HG03196 (cell line): ENCODE measurements around the gene HYLS1.
"Not testable (repeated sequence)": the region's sequence is repeated elsewhere in the genome, so short reads cannot be mapped to it uniquely, and the experiment has no call there.

Experiments
- ATAC-seq: cut with Tn5 transposase; IDR thresholded peaks from one replicate; pipeline ENCODE4 v1.9.1; 2021; ENCODE audit not compliant: unreplicated experiment

HYLS1 gene

GRCh38 chr11:125902927-125903710, 15.7 kb downstream of the HYLS1 start, which contains the start of gene PUS3:
TSS of gene PUS3 (minus strand) at chr11:125903206. CDS start at chr11:125896284, 6,922 bp downstream.
- peak; percentile 98 for ATAC-seq

GRCh38 chr11:125903711-125904659, 16.5 kb downstream of the HYLS1 start, which contains the start of gene DDX25:
TSS of gene DDX25 (plus strand) at chr11:125904508. CDS start at chr11:125904518, 10 bp downstream.
- no peak for ATAC-seq

GRCh38 chr11:125904678-125905077, 17.2 kb downstream of the HYLS1 start:
- no peak for ATAC-seq

GRCh38 chr11:125910226-125910849, 22.9 kb downstream of the HYLS1 start:
- ATAC-seq: no peak

GRCh38 chr11:125914601-125915000, 27.1 kb downstream of the HYLS1 start:
- ATAC-seq: not testable (repeated sequence)

GRCh38 chr11:125916683-125917347, 29.3 kb downstream of the HYLS1 start:
- ATAC-seq: no peak

GRCh38 chr11:125918140-125918840, 30.8 kb downstream of the HYLS1 start:
- no peak for ATAC-seq

GRCh38 chr11:125921042-125921441, 33.6 kb downstream of the HYLS1 start:
- ATAC-seq: no peak

GRCh38 chr11:125922156-125922555, 34.7 kb downstream of the HYLS1 start:
- no peak for ATAC-seq

- ATAC-seq: no peak
Measured at GRCh38 chr11:125923012-125923579, 35.6 kb downstream of the HYLS1 start.

GRCh38 chr11:125923633-125924032, 36.2 kb downstream of the HYLS1 start:
- no peak for ATAC-seq

- ATAC-seq: no peak
Measured at GRCh38 chr11:125924384-125925007, 37.0 kb downstream of the HYLS1 start.

GRCh38 chr11:125925247-125925740, 37.8 kb downstream of the HYLS1 start:
- no peak for ATAC-seq

- ATAC-seq: no peak
Measured at GRCh38 chr11:125925804-125926203, 38.3 kb downstream of the HYLS1 start.

GRCh38 chr11:125926682-125927081, 39.2 kb downstream of the HYLS1 start:
- ATAC-seq: no peak

GRCh38 chr11:125929445-125930075, 42.1 kb downstream of the HYLS1 start:
- ATAC-seq: no peak

GRCh38 chr11:125930076-125930450, 42.6 kb downstream of the HYLS1 start:
- no peak for ATAC-seq

- ATAC-seq: no peak
Measured at GRCh38 chr11:125931116-125931515, 43.6 kb downstream of the HYLS1 start.

- no peak for ATAC-seq
Measured at GRCh38 chr11:125931668-125932067, 44.2 kb downstream of the HYLS1 start.
